GDM1 (cell line): ENCODE data around the gene CLECL1.
"Not testable (repeated sequence)": the region's sequence is repeated elsewhere in the genome, so short reads cannot be mapped to it uniquely, and the experiment has no call there.

Source experiments
- DNase-seq: peaks from one replicate; lab custom pipeline; 2025; lab: John Stamatoyannopoulos, UW

The CLECL1 gene

DNA sequence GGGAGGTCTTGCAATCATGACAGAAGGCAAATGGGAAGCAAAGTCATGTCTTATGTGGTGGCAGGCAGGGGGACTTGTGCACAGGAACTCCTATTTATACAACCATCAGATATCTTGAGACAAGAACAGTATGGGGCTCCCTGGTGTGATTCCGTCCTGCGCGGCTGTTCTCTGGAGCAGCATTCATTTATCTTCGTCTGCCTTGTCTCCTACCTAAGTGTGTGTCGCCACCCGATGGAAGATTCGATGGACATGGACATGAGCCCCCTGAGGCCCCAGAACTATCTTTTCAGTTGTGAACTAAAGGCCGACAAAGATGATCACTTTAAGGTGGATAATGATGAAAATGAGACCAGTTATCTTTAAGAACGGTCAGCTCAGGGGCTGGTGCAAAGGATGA lies 37.7 kb downstream of the CLECL1 start:
- not testable (repeated sequence) for DNase-seq

DNA sequence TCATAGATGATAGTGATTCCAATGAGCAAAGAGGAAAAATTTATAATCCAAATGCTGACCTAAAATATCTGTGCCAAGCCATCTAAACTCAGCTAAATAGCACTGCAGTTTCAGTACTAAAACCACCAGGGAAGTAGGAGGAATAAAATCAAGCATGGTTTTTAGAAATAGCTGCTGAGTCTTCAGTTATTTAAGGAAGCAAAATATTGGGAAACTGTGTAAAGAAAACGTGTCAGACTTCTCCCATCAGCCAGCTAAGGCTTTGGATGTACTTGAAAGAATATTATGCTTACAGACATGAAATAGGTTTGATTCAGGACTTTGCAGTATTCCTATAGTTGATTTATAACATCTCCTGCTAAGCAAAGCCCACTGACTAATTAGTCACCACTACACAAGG lies 38.7 kb downstream of the CLECL1 start:
- DNase-seq: no peak

DNA sequence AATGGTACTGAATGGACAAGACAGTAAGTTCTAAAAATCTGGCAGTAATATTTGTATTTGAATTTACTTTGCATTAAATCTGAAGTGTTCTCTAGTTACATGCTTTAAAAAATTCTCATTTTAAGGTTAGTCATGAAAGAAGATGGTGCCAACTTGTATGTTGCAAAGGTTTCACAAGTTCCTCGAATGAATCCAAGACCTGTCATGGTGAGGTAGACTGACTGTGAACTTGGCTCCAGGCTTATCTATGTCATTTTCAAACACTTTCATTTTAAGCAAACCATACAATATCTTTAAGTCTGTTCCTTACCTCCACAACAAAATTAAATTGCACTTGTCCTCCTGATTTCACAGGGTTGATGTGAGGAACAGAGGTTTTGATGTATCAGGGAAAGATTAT lies 40.0 kb downstream of the CLECL1 start:
- no peak for DNase-seq

DNA sequence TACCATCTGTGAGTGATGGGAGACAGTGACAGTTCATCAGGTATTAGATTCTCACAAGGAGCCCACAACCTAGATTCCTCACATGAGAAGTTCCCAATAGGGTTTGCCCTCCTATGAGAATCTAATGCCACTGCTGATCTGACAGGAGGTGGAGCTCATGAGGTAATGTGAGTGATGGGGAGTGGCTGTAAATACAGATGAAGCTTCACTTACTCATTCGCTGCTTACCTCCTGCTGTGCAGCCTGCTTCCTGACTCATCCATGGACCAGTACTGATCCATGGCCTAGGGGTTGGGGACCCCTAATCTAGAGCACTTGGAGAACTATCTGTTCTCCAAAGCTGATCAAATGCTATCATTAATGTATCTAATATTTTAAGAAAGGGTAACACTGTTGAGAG lies 45.7 kb downstream of the CLECL1 start:
- DNase-seq: no peak

DNA sequence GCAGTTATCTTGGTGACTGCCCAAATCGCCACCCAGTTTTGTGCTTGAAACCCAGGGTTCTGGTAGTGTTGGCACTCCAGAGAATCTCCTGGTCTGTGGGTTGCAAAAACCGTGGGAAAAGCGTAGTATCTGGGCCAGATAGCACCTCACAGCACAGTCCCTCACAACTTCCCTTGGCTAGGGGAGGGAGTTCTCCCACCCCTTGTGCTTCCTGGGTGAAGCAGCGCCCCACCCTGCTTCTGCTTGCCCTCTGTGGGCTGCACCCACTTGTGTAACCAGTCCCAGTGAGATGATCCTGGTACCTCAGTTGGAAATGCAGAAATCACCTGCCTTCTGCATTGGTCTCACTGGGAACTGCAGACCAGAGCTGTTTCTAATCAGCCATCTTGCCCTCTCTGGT lies 47.0 kb downstream of the CLECL1 start:
- no peak for DNase-seq

DNA sequence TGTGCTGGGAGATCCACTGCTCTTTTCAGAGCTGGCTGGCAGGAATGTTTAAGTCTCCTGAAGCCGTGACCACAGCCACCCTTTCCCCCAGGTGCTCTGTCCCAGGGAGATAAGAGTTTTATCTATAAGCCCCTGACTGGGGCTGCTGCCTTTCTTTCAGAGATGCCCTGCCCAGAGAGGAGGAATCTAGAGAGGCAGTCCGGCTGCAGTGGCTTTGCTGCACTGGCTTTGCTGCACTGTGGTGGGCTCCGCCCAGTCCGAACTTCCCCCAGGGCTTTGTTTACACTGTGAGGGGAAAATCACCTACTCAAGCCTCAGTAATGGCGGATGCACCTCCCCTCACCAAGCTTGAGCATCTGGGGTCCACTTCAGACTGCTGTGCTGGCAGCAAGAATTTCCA lies 47.5 kb downstream of the CLECL1 start:
- not testable (repeated sequence) for DNase-seq

DNA sequence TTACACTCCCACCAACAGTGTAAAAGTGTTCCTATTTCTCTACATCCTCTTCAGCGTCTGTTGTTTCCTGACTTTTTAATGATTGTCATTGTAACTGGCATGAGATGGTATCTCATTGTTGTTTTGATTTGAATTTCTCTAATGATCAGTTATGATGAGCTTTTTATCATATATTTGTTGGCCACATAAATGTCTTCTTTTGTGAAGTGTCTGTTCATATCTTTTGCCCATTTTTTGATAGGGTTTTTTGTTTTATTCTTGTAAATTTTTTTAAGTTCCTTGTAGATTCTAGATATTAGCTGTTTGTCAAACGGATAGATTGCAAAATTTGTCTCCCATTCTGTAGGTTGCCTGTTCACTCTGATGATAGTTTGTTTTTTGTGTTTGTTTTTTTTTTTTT lies 49.9 kb downstream of the CLECL1 start:
- not testable (repeated sequence) for DNase-seq

DNA sequence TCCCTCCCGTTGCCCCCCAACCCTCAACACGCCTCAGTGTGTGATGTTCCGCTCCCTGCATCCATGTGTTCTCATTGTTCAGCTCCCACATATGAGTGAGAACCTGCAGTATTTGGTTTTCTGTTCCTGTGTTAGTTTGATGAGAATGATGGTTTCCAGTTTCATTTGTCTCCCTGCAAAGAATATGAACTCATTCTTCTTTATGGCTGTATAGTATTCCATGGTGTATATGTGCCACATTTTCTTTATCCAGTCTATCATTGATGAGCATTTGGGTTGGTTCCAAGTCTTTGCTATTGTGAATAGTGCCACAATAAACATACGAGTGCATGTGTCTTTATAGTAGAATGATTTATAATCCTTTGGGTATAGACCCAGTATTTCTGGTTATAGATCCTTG lies 50.4 kb downstream of the CLECL1 start:
- not testable (repeated sequence) for DNase-seq

DNA sequence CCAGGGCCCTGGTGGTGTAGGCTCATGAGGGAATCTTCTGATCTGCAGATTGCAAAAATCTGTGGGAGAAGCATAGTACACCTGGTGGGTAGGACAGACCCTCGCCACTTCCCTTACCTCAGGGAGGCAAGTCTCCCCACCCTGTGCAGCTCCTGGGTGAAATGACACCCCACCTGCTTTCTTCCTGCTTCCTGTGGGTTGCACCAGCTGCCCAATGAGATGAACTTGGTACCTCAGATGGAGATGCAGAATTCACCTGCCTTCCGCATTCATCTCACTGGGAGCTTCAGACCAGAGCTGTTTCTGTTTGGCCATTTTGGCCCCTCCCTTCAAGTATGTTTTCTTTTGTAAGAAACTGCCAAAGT lies 58.7 kb downstream of the CLECL1 start:
- no peak for DNase-seq

DNA sequence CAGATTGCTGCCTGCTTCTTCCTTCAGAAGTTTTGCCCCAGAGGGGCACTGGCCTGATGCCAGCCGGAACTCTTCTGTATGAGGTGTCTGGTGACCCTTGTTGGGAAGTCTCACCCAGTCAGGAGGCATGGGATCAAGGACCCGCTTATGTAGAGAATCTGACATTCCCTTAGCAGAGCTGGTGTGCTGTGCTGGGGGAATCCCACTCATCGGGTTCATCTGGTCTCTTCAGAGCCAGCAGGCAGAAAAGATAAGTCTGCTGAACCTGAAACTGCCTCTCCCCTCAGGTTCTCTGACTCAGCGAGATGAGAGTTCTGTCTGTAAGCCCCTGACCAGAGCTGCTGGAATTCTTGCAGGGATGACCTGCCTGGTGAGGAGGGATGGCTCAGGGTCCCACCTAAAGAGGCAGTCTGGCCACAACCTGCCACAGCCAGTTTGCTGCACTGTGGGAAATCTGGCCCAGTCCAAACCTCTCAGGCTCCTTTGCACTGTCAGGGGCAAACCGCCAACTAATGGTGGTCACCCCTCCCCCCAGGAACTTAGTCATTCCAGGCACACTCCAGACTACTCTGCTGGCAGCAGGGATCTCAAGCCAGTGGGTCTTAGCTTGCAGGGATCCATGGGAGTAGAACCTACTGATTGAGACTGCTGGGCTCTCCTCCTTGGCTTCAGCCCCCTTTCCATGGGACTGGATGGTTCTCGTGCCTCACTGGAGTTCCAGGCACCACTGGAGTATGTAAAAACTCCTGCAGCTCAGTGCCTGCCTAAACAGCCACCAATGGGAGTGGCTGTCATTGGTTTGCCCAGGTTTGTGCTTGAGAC lies 59.3 kb downstream of the CLECL1 start:
- peak; percentile 1 for DNase-seq
